Measurements from ENCODE around the gene UBE2D3.

UBE2D3 gene

GRCh38 chr4:102791318-102791835, 36.0 kb downstream of the UBE2D3 start:
- no peak for DNase-seq (ENCODE audit: low spot score)

GRCh38 chr4:102789317-102789717, 38.0 kb downstream of the UBE2D3 start:
- DNase-seq (ENCODE audit: low spot score), result peak; percentile 43

- DNase-seq (ENCODE audit: low spot score), result no peak
These were observed 39.4 kb downstream of the UBE2D3 start for GRCh38 chr4:102787944-102788343.

- peak; percentile 80 for DNase-seq (ENCODE audit: low spot score)
These were observed 40.1 kb downstream of the UBE2D3 start for GRCh38 chr4:102787096-102787881.

GRCh38 chr4:102786279-102786678, 41.1 kb downstream of the UBE2D3 start:
- no peak for DNase-seq (ENCODE audit: low spot score)

- DNase-seq (ENCODE audit: low spot score), result no peak
These were observed 44.3 kb downstream of the UBE2D3 start for GRCh38 chr4:102783006-102783405.

- DNase-seq (ENCODE audit: low spot score), result no peak
These were observed 45.8 kb downstream of the UBE2D3 start for GRCh38 chr4:102781570-102781969.

- DNase-seq (ENCODE audit: low spot score), result peak; percentile 78
These were observed 46.7 kb downstream of the UBE2D3 start for GRCh38 chr4:102780476-102781144.

- DNase-seq (ENCODE audit: low spot score), result no peak
These were observed 48.1 kb downstream of the UBE2D3 start for GRCh38 chr4:102779204-102779603.

GRCh38 chr4:102778720-102779119, 48.6 kb downstream of the UBE2D3 start:
- DNase-seq (ENCODE audit: low spot score), result no peak

GRCh38 chr4:102775805-102776204, 51.5 kb downstream of the UBE2D3 start:
- no peak for DNase-seq (ENCODE audit: low spot score)

- DNase-seq (ENCODE audit: low spot score), result no peak
These were observed 53.1 kb downstream of the UBE2D3 start for GRCh38 chr4:102774254-102774653.

- no peak for DNase-seq (ENCODE audit: low spot score)
These were observed 54.5 kb downstream of the UBE2D3 start for GRCh38 chr4:102772738-102773340.

GRCh38 chr4:102764901-102765300, 62.5 kb downstream of the UBE2D3 start:
- no peak for DNase-seq (ENCODE audit: low spot score)

- DNase-seq (ENCODE audit: low spot score), result no peak
These were observed 65.4 kb downstream of the UBE2D3 start for GRCh38 chr4:102761906-102762305.

GRCh38 chr4:102761296-102761701, 66.1 kb downstream of the UBE2D3 start:
- DNase-seq (ENCODE audit: low spot score), result no peak

GRCh38 chr4:102760645-102761295, 66.6 kb downstream of the UBE2D3 start, which contains the start of gene MANBA:
TSS of gene MANBA (minus strand) at chr4:102760968. CDS start at chr4:102760894, 74 bp downstream.
- DNase-seq (ENCODE audit: low spot score), result peak; percentile 88

- DNase-seq (ENCODE audit: low spot score), result peak; percentile 79
These were observed 67.3 kb downstream of the UBE2D3 start for GRCh38 chr4:102759831-102760644.

GRCh38 chr4:102758241-102759160, 68.8 kb downstream of the UBE2D3 start:
- DNase-seq (ENCODE audit: low spot score), result no peak

GRCh38 chr4:102757681-102758080, 69.7 kb downstream of the UBE2D3 start:
- DNase-seq (ENCODE audit: low spot score), result no peak

Measured in RKO (cell line).